DOHH2 (cell line): ENCODE results near the gene PLIN5.

ENCODE experiments used
- H3F3A ChIP-seq: fragments of 200-600 bp; sonication (generic), shearing (Covaris generic); 2 replicates; pipeline ENCODE4 v1.6.0; 2016; ENCODE audit warnings: antibody characterized with exemption, mild to moderate bottlenecking; ENCODE audit not compliant: control insufficient read depth, insufficient read depth
- H3K27ac ChIP-seq: fragments of 200-600 bp; sonication (generic); 2 replicates; pipeline ENCODE4 v1.5.1; 2014; ENCODE audit warnings: low read depth, mild to moderate bottlenecking, low read length, moderate library complexity
- H3K27me3 ChIP-seq: fragments of 200-600 bp; sonication (generic); 2 replicates; pipeline ENCODE4 v1.6.1; 2014; ENCODE audit warnings: mild to moderate bottlenecking, low read length, mixed read lengths; ENCODE audit not compliant: control insufficient read depth
- H3K36me3 ChIP-seq: fragments of 200-600 bp; sonication (generic); 2 replicates; pipeline ENCODE4 v1.6.1; 2014; ENCODE audit warnings: mild to moderate bottlenecking, low read length, moderate library complexity, mixed read lengths; ENCODE audit not compliant: control insufficient read depth
- H3K4me1 ChIP-seq: fragments of 200-600 bp; sonication (generic); 2 replicates; pipeline ENCODE4 v1.6.1; 2014; ENCODE audit warnings: mild to moderate bottlenecking, low read length, mixed read lengths; ENCODE audit not compliant: control insufficient read depth
- H3K4me2 ChIP-seq: fragments of 200-600 bp; sonication (generic); 2 replicates; pipeline ENCODE4 v1.6.0; 2014; ENCODE audit warnings: mild to moderate bottlenecking, low read length, moderate library complexity
- H3K4me3 ChIP-seq: fragments of 200-600 bp; sonication (generic); 2 replicates; pipeline ENCODE4 v1.5.1; 2014; ENCODE audit warnings: mild to moderate bottlenecking, low read length, mixed read lengths
- H3K79me2 ChIP-seq: fragments of 200-600 bp; sonication (generic); 2 replicates; pipeline ENCODE4 v1.6.1; 2014; ENCODE audit warnings: mild to moderate bottlenecking, low read length, mixed read lengths; ENCODE audit not compliant: control insufficient read depth
- H3K9me2 ChIP-seq: fragments of 200-600 bp; sonication (generic); replicated peaks from 2 replicates; pipeline ENCODE4 v1.6.1; 2014; ENCODE audit warnings: mild to moderate bottlenecking, low read length, mixed read lengths; ENCODE audit not compliant: control insufficient read depth
- H3K9me3 ChIP-seq: fragments of 200-600 bp; sonication (generic); 2 replicates; pipeline ENCODE4 v1.6.1; 2014; ENCODE audit warnings: antibody characterized with exemption, low read length, mixed read lengths; ENCODE audit not compliant: control insufficient read depth, insufficient read depth
- H4K20me1 ChIP-seq: fragments of 200-600 bp; sonication (generic); 2 replicates; pipeline ENCODE4 v1.6.0; 2014; ENCODE audit warnings: low read depth, mild to moderate bottlenecking, antibody characterized with exemption, low read length, moderate library complexity; ENCODE audit not compliant: control insufficient read depth, insufficient read depth
- CTCF ChIP-seq: fragments of 200-600 bp; sonication (generic); IDR thresholded peaks from one replicate; pipeline ENCODE4 v1.5.1; 2014; ENCODE audit warnings: antibody characterized with exemption, mild to moderate bottlenecking, low read depth, low read length; ENCODE audit not compliant: poor library complexity, severe bottlenecking
- EZH2phosphoT487 ChIP-seq: fragments of 200-600 bp; sonication (generic); IDR thresholded peaks from 2 replicates; pipeline ENCODE4 v1.6.1; 2017; ENCODE audit warnings: borderline replicate concordance, mild to moderate bottlenecking, antibody characterized with exemption, low read length, moderate library complexity, mixed read lengths

PLIN5 gene

GRCh38 chr19:4502282-4503131 is 32.5 kb downstream of the PLIN5 start:
- Histone ChIP-seq H3K9me2 (no peaks in the 10 kb centered on the region), H3K4me2 (no peak overlapping the region), H4K20me1 (no peaks in the 10 kb centered on the region), H3K27ac (no peak overlapping the region), H3K27me3 (no peaks in the 10 kb centered on the region), H3K9me3 (no peaks in the 10 kb centered on the region), H3K36me3 (peaks cover 10% of the 10 kb centered on the region; the same call in 1 of the 2 replicates), H3K79me2 (no peaks in the 10 kb centered on the region), H3F3A (no peaks in the 10 kb centered on the region), H3K4me3 (no peak overlapping the region), H3K4me1 (no peaks in the 10 kb centered on the region)
- TF ChIP-seq EZH2phosphoT487 (no peak), CTCF (no peak)

- Histone ChIP-seq H3K79me2 (no peaks in the 10 kb centered on the region), H3F3A (no peaks in the 10 kb centered on the region), H3K4me2 (no peak overlapping the region), H4K20me1 (no peaks in the 10 kb centered on the region), H3K4me1 (no peaks in the 10 kb centered on the region), H3K27ac (no peak overlapping the region), H3K36me3 (peaks cover 12% of the 10 kb centered on the region; the same call in 1 of the 2 replicates), H3K9me2 (no peaks in the 10 kb centered on the region), H3K9me3 (no peaks in the 10 kb centered on the region), H3K27me3 (no peaks in the 10 kb centered on the region), H3K4me3 (no peak overlapping the region)
- TF ChIP-seq EZH2phosphoT487 (no peak), CTCF (no peak)
Observed at GRCh38 chr19:4501691-4502090, 33.3 kb downstream of the PLIN5 start.

DNA sequence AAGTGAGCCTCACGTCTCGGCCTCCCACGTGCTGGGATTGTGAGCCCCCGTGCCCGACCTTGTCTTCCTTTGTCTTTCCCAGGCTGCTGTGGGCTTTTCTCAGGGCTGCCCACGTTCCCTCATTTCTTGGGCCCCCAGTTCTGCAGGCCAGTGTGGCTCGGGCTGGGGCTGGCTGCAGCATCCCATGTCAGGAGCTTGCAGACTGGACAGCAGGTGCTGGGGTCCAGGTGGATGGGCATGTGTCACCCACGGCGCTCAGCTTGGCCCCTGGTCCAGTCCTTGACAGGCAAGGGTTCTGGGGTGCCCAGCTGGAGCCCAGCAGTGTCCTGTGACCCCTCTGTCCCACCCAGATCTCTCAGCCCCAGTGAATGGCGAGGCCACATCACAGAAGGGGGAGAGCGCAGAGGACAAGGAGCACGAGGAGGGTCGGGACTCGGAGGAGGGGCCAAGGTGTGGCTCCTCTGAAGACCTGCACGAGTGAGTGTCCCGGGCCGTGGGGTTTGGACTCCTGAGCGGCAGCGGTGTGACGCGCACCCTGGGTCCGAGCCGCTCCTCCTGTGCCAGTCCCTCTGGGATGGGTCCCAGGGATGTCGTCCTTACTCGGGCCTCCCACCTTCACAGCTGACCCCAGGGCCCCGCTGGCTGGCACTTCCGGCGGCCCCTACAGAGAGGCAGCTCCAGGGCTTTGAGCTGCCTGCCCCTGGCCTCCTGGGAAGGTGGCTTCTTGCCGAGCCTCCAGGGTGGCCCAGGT is 34.0 kb downstream of the PLIN5 start:
- H3F3A ChIP-seq = no peaks in the 10 kb centered on the region
- no peaks in the 10 kb centered on the region for H3K4me1 ChIP-seq
- H3K9me2 ChIP-seq = no peaks in the 10 kb centered on the region
- no peaks in the 10 kb centered on the region for H3K79me2 ChIP-seq
- no peak overlapping the region for H3K4me3 ChIP-seq
- no peaks in the 10 kb centered on the region for H3K27me3 ChIP-seq
- TF ChIP-seq CTCF (no peak), EZH2phosphoT487 (no peak)
- peaks cover 13% of the 10 kb centered on the region; the same call in 1 of the 2 replicates for H3K36me3 ChIP-seq
- no peak overlapping the region for H3K27ac ChIP-seq
- H3K9me3 ChIP-seq = no peaks in the 10 kb centered on the region
- H3K4me2 ChIP-seq = no peak overlapping the region
- no peaks in the 10 kb centered on the region for H4K20me1 ChIP-seq
